ENCODE results near the gene TBC1D5.
A peak's percentile ranks its signal among the peaks of the same experiment; 100 is the strongest.
"Not testable (repeated sequence)": the region's sequence is repeated elsewhere in the genome, so short reads cannot be mapped to it uniquely, and the experiment has no call there.

TBC1D5 gene

GRCh38 chr3:17745894-17746293 lies 3.5 kb upstream of the TBC1D5 start:
- H3K9ac ChIP-seq (ENCODE audit: low read length): no peak overlapping the region
- H3K4me1 ChIP-seq (ENCODE audit: control insufficient read depth, insufficient read depth, low read length): peaks cover 5% of the 10 kb centered on the region
- no peak overlapping the region for H3K4me3 ChIP-seq (ENCODE audit: low read length)
- H3K27me3 ChIP-seq (ENCODE audit: control insufficient read depth, insufficient read depth, low read length): no peaks in the 10 kb centered on the region
- H3K27ac ChIP-seq (ENCODE audit: low read depth, low read length): no peak overlapping the region
- no peaks in the 10 kb centered on the region for H3K36me3 ChIP-seq (ENCODE audit: control insufficient read depth, insufficient read depth, low read length)

GRCh38 chr3:17745301-17745700 lies 2.9 kb upstream of the TBC1D5 start:
- H3K36me3 ChIP-seq (ENCODE audit: control insufficient read depth, insufficient read depth, low read length): no peaks in the 10 kb centered on the region
- no peaks in the 10 kb centered on the region for H3K27me3 ChIP-seq (ENCODE audit: control insufficient read depth, insufficient read depth, low read length)
- no peak overlapping the region for H3K4me3 ChIP-seq (ENCODE audit: low read length)
- no peak overlapping the region for H3K9ac ChIP-seq (ENCODE audit: low read length)
- no peak overlapping the region for H3K27ac ChIP-seq (ENCODE audit: low read depth, low read length)
- peaks cover 9% of the 10 kb centered on the region for H3K4me1 ChIP-seq (ENCODE audit: control insufficient read depth, insufficient read depth, low read length)

DNA sequence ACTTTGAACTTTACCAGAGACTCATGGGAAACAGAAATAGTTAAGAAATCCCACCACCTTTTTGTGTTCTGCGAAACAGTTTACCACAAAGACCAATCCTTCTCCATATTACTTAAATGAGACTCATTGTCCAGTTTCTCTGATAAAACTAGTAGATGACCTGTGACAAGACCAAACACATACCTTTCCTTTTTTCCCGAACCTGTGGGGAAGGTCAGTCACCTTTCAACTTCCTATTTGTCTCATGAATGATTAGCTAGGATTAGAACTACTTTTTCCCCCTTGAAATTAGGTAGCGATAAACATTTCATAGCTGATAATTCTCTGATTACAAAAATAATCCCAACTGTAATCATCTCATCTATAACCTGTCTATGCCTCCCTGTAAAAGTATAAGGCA lies 2.3 kb upstream of the TBC1D5 start:
- Histone ChIP-seq H3K4me1 (ENCODE audit: control insufficient read depth, insufficient read depth, low read length) (peaks cover 9% of the 10 kb centered on the region), H3K36me3 (ENCODE audit: control insufficient read depth, insufficient read depth, low read length) (no peaks in the 10 kb centered on the region), H3K27me3 (ENCODE audit: control insufficient read depth, insufficient read depth, low read length) (no peaks in the 10 kb centered on the region), H3K27ac (ENCODE audit: low read depth, low read length) (no peak overlapping the region), H3K4me3 (ENCODE audit: low read length) (no peak overlapping the region), H3K9ac (ENCODE audit: low read length) (no peak overlapping the region)

GRCh38 chr3:17743658-17743995 lies 1.2 kb upstream of the TBC1D5 start:
- Histone ChIP-seq H3K27ac (ENCODE audit: low read depth, low read length) (peak overlapping the region; percentile 96), H3K4me1 (ENCODE audit: control insufficient read depth, insufficient read depth, low read length) (peaks cover 9% of the 10 kb centered on the region), H3K4me3 (ENCODE audit: low read length) (no peak overlapping the region), H3K9ac (ENCODE audit: low read length) (no peak overlapping the region), H3K36me3 (ENCODE audit: control insufficient read depth, insufficient read depth, low read length) (no peaks in the 10 kb centered on the region), H3K27me3 (ENCODE audit: control insufficient read depth, insufficient read depth, low read length) (no peaks in the 10 kb centered on the region)

GRCh38 chr3:17742880-17743657 lies 638 bp upstream of the TBC1D5 start:
- no peaks in the 10 kb centered on the region for H3K36me3 ChIP-seq (ENCODE audit: control insufficient read depth, insufficient read depth, low read length)
- no peaks in the 10 kb centered on the region for H3K27me3 ChIP-seq (ENCODE audit: control insufficient read depth, insufficient read depth, low read length)
- H3K9ac ChIP-seq (ENCODE audit: low read length): peak overlapping the region; percentile 28
- peak overlapping the region; percentile 90 for H3K4me3 ChIP-seq (ENCODE audit: low read length)
- H3K27ac ChIP-seq (ENCODE audit: low read depth, low read length): peak overlapping the region; percentile 96
- H3K4me1 ChIP-seq (ENCODE audit: control insufficient read depth, insufficient read depth, low read length): peaks cover 9% of the 10 kb centered on the region

- H3K4me3 ChIP-seq (ENCODE audit: low read length): peak overlapping the region; percentile 90
- no peaks in the 10 kb centered on the region for H3K36me3 ChIP-seq (ENCODE audit: control insufficient read depth, insufficient read depth, low read length)
- peak overlapping the region; percentile 70 for H3K9ac ChIP-seq (ENCODE audit: low read length)
- peaks cover 9% of the 10 kb centered on the region for H3K4me1 ChIP-seq (ENCODE audit: control insufficient read depth, insufficient read depth, low read length)
- peak overlapping the region; percentile 96 for H3K27ac ChIP-seq (ENCODE audit: low read depth, low read length)
- no peaks in the 10 kb centered on the region for H3K27me3 ChIP-seq (ENCODE audit: control insufficient read depth, insufficient read depth, low read length)
These were observed 770 bp downstream of the TBC1D5 start for GRCh38 chr3:17741621-17742101.

DNA sequence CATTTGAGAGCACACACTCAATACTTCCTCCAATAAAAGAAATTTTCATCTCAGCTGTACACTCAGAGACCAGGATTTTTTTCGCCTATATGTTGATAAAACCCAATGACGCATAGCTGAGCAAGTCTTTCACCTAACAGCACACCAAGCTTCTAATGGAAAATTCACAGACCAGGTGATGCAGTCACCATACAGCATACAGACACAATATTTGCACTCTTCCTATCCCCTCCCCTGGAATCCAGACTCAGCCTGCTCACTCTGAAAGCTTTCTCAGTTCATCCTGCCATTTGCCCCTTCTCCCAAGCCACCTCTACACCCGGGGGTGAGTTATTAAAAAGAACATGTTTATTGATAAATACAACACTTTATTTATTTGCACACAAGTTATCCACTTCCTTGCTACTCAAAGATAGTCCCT lies 1.7 kb downstream of the TBC1D5 start:
- Histone ChIP-seq H3K4me3 (ENCODE audit: low read length) (peak overlapping the region; percentile 90), H3K36me3 (ENCODE audit: control insufficient read depth, insufficient read depth, low read length) (no peaks in the 10 kb centered on the region), H3K27ac (ENCODE audit: low read depth, low read length) (peak overlapping the region; percentile 96), H3K27me3 (ENCODE audit: control insufficient read depth, insufficient read depth, low read length) (no peaks in the 10 kb centered on the region), H3K4me1 (ENCODE audit: control insufficient read depth, insufficient read depth, low read length) (peaks cover 9% of the 10 kb centered on the region), H3K9ac (ENCODE audit: low read length) (no peak overlapping the region)

DNA sequence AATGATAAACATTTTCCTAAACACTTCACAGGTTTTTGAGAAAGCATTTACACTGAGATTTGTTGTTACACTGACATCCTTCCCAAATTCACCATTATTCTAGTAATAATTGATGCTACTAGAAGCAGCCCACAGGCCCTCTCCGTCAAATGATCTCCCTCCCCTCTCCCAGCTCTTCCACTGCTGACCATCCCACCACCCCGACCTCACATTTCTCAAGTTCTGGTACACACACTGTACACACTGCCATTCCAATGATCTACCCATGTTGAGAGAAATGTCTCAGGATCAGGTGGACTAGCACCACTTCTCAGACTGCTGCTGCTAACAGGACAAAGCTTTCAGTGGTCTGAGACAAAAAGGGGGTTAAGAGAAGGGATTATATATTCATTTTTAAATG lies 3.5 kb downstream of the TBC1D5 start:
- Histone ChIP-seq H3K27ac (ENCODE audit: low read depth, low read length) (no peak overlapping the region), H3K9ac (ENCODE audit: low read length) (no peak overlapping the region)

GRCh38 chr3:17738219-17738618 lies 4.2 kb downstream of the TBC1D5 start:
- no peaks in the 10 kb centered on the region for H3K27me3 ChIP-seq (ENCODE audit: control insufficient read depth, insufficient read depth, low read length)
- no peak overlapping the region for H3K4me3 ChIP-seq (ENCODE audit: low read length)
- peaks cover 9% of the 10 kb centered on the region for H3K4me1 ChIP-seq (ENCODE audit: control insufficient read depth, insufficient read depth, low read length)
- no peak overlapping the region for H3K9ac ChIP-seq (ENCODE audit: low read length)
- no peaks in the 10 kb centered on the region for H3K36me3 ChIP-seq (ENCODE audit: control insufficient read depth, insufficient read depth, low read length)
- no peak overlapping the region for H3K27ac ChIP-seq (ENCODE audit: low read depth, low read length)

More for the DNA sequence above, 3.5 kb downstream of the TBC1D5 start:
- Histone ChIP-seq H3K4me1 (ENCODE audit: control insufficient read depth, insufficient read depth, low read length) (peaks cover 9% of the 10 kb centered on the region), H3K4me3 (ENCODE audit: low read length) (no peak overlapping the region), H3K27me3 (ENCODE audit: control insufficient read depth, insufficient read depth, low read length) (no peaks in the 10 kb centered on the region), H3K36me3 (ENCODE audit: control insufficient read depth, insufficient read depth, low read length) (no peaks in the 10 kb centered on the region)

DNA sequence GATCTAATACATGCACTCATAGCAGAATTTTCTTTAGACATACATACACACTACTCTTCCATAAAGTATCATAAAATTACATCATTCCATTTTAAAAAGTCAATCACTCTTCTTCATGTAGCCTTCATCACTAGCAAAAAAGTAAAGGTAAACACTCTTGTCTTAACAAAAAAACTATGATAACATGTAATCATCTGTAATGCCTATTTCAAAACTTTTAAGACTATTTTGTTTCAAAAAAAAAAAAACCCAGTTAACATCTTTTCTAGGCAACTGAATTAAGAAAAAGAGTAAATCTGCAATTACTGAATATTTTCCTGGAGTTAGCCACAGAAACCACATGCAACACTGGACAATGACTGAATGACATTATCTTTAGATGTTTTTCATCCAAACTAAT lies 4.8 kb downstream of the TBC1D5 start:
- Histone ChIP-seq H3K4me3 (ENCODE audit: low read length) (no peak overlapping the region), H3K27me3 (ENCODE audit: control insufficient read depth, insufficient read depth, low read length) (no peaks in the 10 kb centered on the region), H3K36me3 (ENCODE audit: control insufficient read depth, insufficient read depth, low read length) (no peaks in the 10 kb centered on the region), H3K27ac (ENCODE audit: low read depth, low read length) (no peak overlapping the region), H3K9ac (ENCODE audit: low read length) (no peak overlapping the region), H3K4me1 (ENCODE audit: control insufficient read depth, insufficient read depth, low read length) (peaks cover 9% of the 10 kb centered on the region)

DNA sequence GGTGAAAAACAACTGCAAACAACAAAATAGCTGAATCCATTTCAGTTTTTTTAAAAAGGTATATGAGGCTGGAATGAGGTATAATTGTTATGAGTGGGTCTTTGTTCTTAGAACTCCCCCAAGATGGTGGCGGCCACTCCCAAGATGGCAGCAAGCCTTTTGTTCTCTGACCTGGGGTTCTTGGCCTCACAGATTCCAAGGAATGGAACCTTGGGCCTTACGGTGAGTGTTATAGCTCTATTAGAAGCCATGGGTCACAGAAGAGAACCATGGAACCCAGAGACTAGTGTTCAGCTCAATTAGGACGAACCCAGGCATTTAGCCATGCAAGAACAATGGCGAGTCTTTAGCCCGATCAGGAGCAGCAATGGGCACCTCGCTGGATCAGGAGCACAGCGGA lies 7.1 kb downstream of the TBC1D5 start:
- not testable (repeated sequence) for H3K27ac ChIP-seq (ENCODE audit: low read depth, low read length); H3K27me3 ChIP-seq (ENCODE audit: control insufficient read depth, insufficient read depth, low read length); H3K36me3 ChIP-seq (ENCODE audit: control insufficient read depth, insufficient read depth, low read length); H3K4me3 ChIP-seq (ENCODE audit: low read length); H3K9ac ChIP-seq (ENCODE audit: low read length); H3K4me1 ChIP-seq (ENCODE audit: control insufficient read depth, insufficient read depth, low read length)

GRCh38 chr3:17733768-17734167 lies 8.7 kb downstream of the TBC1D5 start:
- Histone ChIP-seq H3K27ac (ENCODE audit: low read depth, low read length) (no peak overlapping the region), H3K4me1 (ENCODE audit: control insufficient read depth, insufficient read depth, low read length) (no peaks in the 10 kb centered on the region), H3K4me3 (ENCODE audit: low read length) (no peak overlapping the region), H3K36me3 (ENCODE audit: control insufficient read depth, insufficient read depth, low read length) (no peaks in the 10 kb centered on the region), H3K9ac (ENCODE audit: low read length) (no peak overlapping the region), H3K27me3 (ENCODE audit: control insufficient read depth, insufficient read depth, low read length) (no peaks in the 10 kb centered on the region)

- H3K4me1 ChIP-seq (ENCODE audit: control insufficient read depth, insufficient read depth, low read length): no peaks in the 10 kb centered on the region
- no peak overlapping the region for H3K9ac ChIP-seq (ENCODE audit: low read length)
- H3K27me3 ChIP-seq (ENCODE audit: control insufficient read depth, insufficient read depth, low read length): no peaks in the 10 kb centered on the region
- H3K4me3 ChIP-seq (ENCODE audit: low read length): no peak overlapping the region
- no peaks in the 10 kb centered on the region for H3K36me3 ChIP-seq (ENCODE audit: control insufficient read depth, insufficient read depth, low read length)
- H3K27ac ChIP-seq (ENCODE audit: low read depth, low read length): no peak overlapping the region
These were observed 9.2 kb downstream of the TBC1D5 start for GRCh38 chr3:17733215-17733614.
